MV-4-11 (cell line): ENCODE measurements around the gene SHLD2.
A peak's percentile ranks its signal among the peaks of the same experiment; 100 is the strongest.
"Not testable (repeated sequence)": the region's sequence is repeated elsewhere in the genome, so short reads cannot be mapped to it uniquely, and the experiment has no call there.

Experiments used
- DNase-seq: peaks from one replicate; lab custom pipeline; 2025; lab: John Stamatoyannopoulos, UW

Gene SHLD2

GRCh38 chr10:87213150-87213765 is 118.3 kb downstream of the SHLD2 start:
- DNase-seq, result peak; percentile 33

GRCh38 chr10:87213806-87214205 is 118.8 kb downstream of the SHLD2 start:
- not testable (repeated sequence) for DNase-seq

GRCh38 chr10:87216120-87216519 is 121.1 kb downstream of the SHLD2 start:
- not testable (repeated sequence) for DNase-seq

GRCh38 chr10:87219370-87219769 is 124.4 kb downstream of the SHLD2 start:
- not testable (repeated sequence) for DNase-seq

GRCh38 chr10:87222789-87223188 is 127.8 kb downstream of the SHLD2 start:
- DNase-seq, result not testable (repeated sequence)

- not testable (repeated sequence) for DNase-seq
Observed at GRCh38 chr10:87225148-87225547, 130.1 kb downstream of the SHLD2 start, which contains the start of gene NUTM2A. Gene NUTM2A (plus strand): TSS chr10:87225448. CDS start chr10:87225831, 383 bp downstream.

GRCh38 chr10:87228247-87228646 is 133.2 kb downstream of the SHLD2 start:
- DNase-seq, result not testable (repeated sequence)

- not testable (repeated sequence) for DNase-seq
Observed at GRCh38 chr10:87229211-87229610, 134.2 kb downstream of the SHLD2 start.

- not testable (repeated sequence) for DNase-seq
Observed at GRCh38 chr10:87234854-87235253, 139.8 kb downstream of the SHLD2 start.

- not testable (repeated sequence) for DNase-seq
Observed at GRCh38 chr10:87237244-87237643, 142.2 kb downstream of the SHLD2 start.

- DNase-seq, result not testable (repeated sequence)
Observed at GRCh38 chr10:87239346-87239808, 144.4 kb downstream of the SHLD2 start.
